SK-N-SH (cell line): ENCODE measurements around the gene DQX1.

ENCODE experiments used
- CTCF ChIP-seq: fragments of 200-600 bp; sonication (generic); IDR thresholded peaks from 2 replicates; pipeline ENCODE4 v1.6.1; 2017; ENCODE audit warnings: antibody characterized with exemption, mild to moderate bottlenecking, moderate library complexity
- ELF1 ChIP-seq: IDR thresholded peaks from 2 replicates; pipeline ENCODE4 v1.4.0; 2012
- EZH2phosphoT487 ChIP-seq: fragments of 200-600 bp; sonication (generic); IDR thresholded peaks from 2 replicates; pipeline ENCODE4 v1.6.1; 2017; ENCODE audit warnings: low read depth, mixed run types, mild to moderate bottlenecking, antibody characterized with exemption, moderate library complexity, borderline replicate concordance
- IRF3 ChIP-seq: fragments of 150-350 bp; IDR thresholded peaks from 2 replicates; pipeline ENCODE4 v1.6.1; 2016; ENCODE audit warnings: mild to moderate bottlenecking, low read depth, low read length
- NRF1 ChIP-seq: IDR thresholded peaks from 2 replicates; pipeline ENCODE4 v1.6.1; 2012; ENCODE audit warnings: low read depth, mild to moderate bottlenecking, low read length
- POLR2AphosphoS5 ChIP-seq: IDR thresholded peaks from 2 replicates; pipeline ENCODE4 v1.6.1; 2012; ENCODE audit warnings: low read depth, low read length
- REST ChIP-seq: IDR thresholded peaks from 2 replicates; pipeline ENCODE4 v1.6.1; 2012; ENCODE audit warnings: mild to moderate bottlenecking, low read depth, low read length, moderate library complexity
- RFX5 ChIP-seq: IDR thresholded peaks from 2 replicates; pipeline ENCODE4 v1.6.1; 2012; ENCODE audit warnings: mild to moderate bottlenecking, improper control_type of control experiment, low read length
- RXRA ChIP-seq: IDR thresholded peaks from 2 replicates; pipeline ENCODE4 v1.4.0; 2012; ENCODE audit warnings: low read depth, mild to moderate bottlenecking, borderline replicate concordance
- TAF1 ChIP-seq: IDR thresholded peaks from 2 replicates; pipeline ENCODE4 v1.6.1; 2012; ENCODE audit warnings: low read depth, mild to moderate bottlenecking, low read length, moderate library complexity, borderline replicate concordance
- TEAD4 ChIP-seq: IDR thresholded peaks from 2 replicates; pipeline ENCODE4 v1.4.0; 2012; ENCODE audit warnings: mild to moderate bottlenecking, borderline replicate concordance; ENCODE audit not compliant: insufficient read depth
- USF1 ChIP-seq: IDR thresholded peaks from 2 replicates; pipeline ENCODE4 v1.4.0; 2012; ENCODE audit warnings: low read depth, borderline replicate concordance
- USF2 ChIP-seq: fragments of 150-350 bp; IDR thresholded peaks from 2 replicates; pipeline ENCODE4 v1.6.1; 2017; ENCODE audit warnings: antibody characterized with exemption, low read length, low read depth, borderline replicate concordance
- ZBTB33 ChIP-seq: IDR thresholded peaks from 2 replicates; pipeline ENCODE4 v1.4.0; 2012; ENCODE audit warnings: low read depth, borderline replicate concordance

- no peak for TF ChIP-seq CTCF
- no peak for TF ChIP-seq IRF3
- no peak for TF ChIP-seq USF1
- TF ChIP-seq USF2: no peak
- TF ChIP-seq RFX5: no peak
- TF ChIP-seq TEAD4: no peak
- no peak for TF ChIP-seq NRF1
- no peak for TF ChIP-seq TAF1
- TF ChIP-seq REST: no peak
- no peak for TF ChIP-seq RXRA
- no peak for TF ChIP-seq ZBTB33
- TF ChIP-seq POLR2AphosphoS5: no peak
- no peak for TF ChIP-seq ELF1
- no peak for TF ChIP-seq EZH2phosphoT487
Observed at GRCh38 chr2:74524955-74525716, 895 bp downstream of the DQX1 start.
